Stimulated activated naive CD4-positive, alpha-beta T cell (primary cell): ENCODE data around the gene TRA2A.
"Not testable (repeated sequence)": the region's sequence is repeated elsewhere in the genome, so short reads cannot be mapped to it uniquely, and the experiment has no call there.

ENCODE experiments used
- DNase-seq, 6 experiments: peaks; one replicate each; lab custom pipeline; 2025; lab: John Stamatoyannopoulos, UW

Gene TRA2A

DNA sequence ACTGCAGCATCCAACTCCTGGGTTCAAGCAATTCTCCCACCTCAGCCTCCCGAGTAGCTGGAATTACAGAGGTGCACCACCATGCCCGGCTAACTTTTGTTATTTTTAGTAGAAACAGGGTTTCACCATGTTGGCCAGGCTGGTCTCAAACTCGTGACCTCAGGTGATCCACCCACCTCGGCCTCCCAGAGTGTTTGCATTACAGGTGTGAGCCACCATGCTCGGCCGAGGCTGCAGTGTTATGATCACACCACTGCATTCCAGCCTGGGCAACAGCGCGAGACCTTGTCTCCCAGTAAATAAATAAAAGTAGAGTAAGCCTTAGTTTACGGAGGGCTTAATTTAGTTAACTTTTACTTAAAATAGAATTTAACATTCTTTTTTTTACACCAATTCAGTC, 37.8 kb downstream of the TRA2A start:
- no peak for DNase-seq

- no peak for DNase-seq
Measured at GRCh38 chr7:23491502-23491901, 40.3 kb downstream of the TRA2A start.

GRCh38 chr7:23490357-23491135, 41.2 kb downstream of the TRA2A start:
- peak; percentile 28 to 72 (median 58) for DNase-seq

- DNase-seq = not testable (repeated sequence)
Measured at GRCh38 chr7:23488714-23489113, 43.1 kb downstream of the TRA2A start.

GRCh38 chr7:23487670-23488069, 44.1 kb downstream of the TRA2A start:
- no peak for DNase-seq

DNA sequence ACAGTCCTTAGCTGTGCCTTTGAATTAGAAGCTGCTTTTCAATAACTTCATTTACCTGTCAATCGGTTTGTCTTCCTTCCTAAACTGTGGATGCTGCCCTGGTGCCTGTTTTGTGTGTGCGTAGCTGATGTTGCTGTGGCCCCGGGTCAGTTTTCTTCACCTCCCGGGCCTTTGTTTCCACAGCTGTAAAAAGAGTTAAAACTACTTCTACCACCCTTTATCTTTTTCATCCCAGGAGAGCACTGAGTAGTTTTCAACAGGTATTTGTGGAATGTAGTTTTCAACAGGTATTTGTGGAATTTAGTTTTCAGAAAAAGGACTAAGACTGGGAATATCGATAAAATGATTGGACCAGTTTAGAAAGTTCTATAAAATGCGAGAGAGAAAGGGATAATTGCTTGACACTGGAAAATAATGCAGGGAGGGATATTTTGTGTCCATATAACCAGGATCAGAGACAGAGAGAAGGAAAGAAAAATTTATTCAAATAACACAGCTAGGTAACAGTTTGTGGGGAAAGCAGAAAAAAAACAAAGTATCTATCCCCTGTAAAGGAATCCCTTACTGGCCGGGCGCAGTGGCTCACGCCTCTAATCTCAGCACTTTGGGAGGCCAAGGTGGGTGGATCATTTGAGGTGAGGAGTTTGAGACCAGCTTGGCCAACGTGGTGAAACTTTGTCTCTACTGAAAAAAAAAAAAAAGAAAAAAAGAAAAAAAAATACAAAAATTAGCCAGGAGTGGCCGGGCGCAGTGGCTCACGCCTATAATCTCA, 45.6 kb downstream of the TRA2A start:
- DNase-seq = no peak

GRCh38 chr7:23482686-23483085, 49.1 kb downstream of the TRA2A start:
- no peak for DNase-seq

GRCh38 chr7:23477962-23478866, 53.6 kb downstream of the TRA2A start:
- DNase-seq = no peak

DNA sequence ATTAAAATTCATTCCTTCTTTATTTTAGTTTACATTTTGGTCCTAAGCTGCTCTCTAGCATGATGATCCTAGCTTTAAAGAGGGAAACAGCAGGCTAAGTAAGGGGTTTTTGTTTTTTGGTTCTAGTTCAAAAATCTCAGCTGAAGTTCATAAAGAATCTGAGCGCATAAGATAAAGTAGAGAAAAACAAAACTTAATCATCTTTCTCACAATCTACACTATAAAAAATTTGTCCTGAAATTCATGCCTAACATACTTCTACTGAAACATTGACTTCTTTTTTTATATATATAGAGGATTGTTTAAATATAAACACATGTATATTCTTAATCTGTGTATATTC, 54.7 kb downstream of the TRA2A start:
- DNase-seq = no peak

DNA sequence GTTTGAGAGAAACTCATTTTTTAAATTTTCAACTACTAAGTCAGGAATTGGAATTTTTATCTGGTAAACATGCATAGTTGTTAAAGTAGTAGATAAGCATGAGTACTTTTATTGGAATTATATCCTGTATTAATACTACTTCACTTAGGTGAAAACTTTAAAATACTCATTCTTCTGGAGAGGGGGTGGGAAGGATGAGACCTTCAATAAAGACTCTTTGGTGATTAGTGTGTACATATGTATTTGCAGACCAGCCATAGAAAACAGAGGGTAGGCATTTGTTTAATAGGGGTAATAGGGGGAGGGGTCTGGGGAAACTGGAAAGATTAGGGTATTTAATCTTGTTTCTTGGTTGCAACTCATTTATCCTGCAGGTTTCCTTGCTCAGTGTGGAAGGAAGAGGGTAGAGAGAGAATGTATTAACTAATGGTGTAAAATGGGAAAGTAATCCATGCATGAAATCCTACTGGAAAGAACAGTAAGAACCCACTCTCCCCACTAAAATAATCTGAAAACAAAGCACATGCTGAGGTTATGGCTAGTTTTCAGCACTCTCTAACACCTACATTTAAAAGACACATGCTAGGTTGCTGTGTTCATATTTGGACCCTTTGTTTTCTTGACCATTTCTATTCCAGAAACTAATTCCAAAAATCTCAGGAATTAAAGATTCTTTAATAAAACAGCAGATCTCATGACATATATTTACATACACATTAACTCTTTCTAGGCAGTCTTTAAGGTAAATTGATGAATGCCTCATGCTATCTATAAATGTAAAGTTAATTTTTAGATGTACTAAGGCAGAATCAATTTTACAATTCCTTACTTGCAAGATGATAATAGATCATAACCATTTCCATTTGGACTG, 55.3 kb downstream of the TRA2A start:
- DNase-seq = no peak

DNA sequence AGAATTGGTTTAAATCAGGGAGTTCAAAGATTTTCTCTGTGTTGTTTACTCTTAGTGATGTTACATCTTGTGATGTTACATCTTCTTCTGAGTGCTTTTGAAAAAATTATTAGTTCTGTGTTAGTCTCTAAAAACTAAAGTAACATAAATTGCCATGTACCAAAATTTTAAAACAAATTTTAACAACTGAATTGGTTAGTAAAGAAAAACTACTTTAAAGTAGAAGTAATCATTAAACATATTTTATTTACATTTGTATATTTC, 56.3 kb downstream of the TRA2A start:
- peak in 1 of 6 experiments; percentile 37 for DNase-seq

DNA sequence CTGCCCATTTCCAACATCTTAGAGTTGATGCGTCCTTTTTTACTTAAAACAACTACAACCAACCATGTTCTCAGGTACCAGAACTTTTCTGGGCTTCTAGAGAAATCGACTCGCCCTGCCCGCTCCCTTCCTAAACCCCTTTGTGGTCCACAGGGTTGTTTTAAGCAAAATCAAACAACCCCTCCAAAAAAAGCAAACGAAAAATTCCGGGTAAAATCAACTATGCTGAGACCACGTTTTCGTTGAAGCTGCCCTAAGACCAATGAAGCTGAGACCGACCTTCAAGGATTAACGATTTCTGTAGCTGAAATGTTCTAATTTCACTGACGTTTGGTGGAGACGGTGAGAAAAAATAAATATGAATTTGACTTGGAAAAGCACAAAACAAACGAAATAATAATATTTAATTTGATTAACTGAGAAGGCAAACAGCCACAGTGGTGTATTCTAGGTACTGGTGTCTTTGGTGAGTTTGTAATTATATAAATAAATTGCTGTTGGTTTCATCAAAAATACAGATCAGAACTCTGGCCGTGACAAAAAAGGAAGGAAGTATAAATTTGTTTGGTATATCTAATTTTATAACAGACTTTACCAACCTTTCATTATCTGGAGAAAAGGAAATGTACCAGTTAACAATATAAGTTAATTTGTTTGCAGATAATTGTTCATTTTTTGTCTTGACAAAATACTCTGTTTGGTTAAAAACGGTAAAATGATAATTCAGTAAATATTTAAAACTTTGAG, 56.8 kb downstream of the TRA2A start:
- peak in 2 of 6 experiments; percentile 33 to 51 for DNase-seq

DNA sequence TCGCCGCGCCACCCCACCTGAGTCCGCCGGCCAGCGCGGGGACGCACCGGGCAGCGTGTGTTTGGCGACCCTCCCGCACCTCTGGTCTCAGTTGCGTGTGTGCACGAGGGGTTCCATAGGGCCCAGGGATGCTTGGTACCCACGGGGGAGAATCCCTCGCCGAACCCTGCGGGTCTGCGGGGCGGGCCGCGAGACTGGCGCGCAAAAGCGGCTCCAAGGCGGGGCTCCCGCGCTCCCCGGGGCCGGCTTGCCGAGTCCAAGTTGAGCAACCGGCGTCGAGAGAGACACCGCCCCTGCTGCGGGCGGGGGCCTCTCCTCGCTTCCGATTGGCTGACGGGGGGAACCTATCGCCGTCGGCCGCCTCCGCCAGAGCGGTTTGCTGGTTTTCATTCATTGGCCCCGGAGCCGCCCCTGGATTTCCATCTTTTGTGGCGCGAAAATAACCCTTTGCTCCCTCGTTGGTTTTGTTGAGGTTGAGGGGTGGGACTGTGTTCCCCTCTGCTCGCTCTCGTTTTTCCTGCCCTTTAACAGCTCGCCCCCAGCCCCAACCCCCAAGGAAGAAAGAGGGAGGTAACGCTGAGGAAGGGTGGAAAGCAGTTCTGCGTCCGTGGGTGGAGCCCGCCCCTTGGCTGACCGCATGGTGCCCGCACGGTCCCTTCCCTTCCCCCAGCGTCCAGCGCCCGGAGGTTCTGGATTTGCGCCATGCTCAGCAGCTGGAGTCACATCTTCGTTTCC, 57.5 kb downstream of the TRA2A start:
- peak in 3 of 6 experiments; percentile 14 to 30 (median 27) for DNase-seq

GRCh38 chr7:23473844-23474093, 58.0 kb downstream of the TRA2A start:
- DNase-seq = no peak

DNA sequence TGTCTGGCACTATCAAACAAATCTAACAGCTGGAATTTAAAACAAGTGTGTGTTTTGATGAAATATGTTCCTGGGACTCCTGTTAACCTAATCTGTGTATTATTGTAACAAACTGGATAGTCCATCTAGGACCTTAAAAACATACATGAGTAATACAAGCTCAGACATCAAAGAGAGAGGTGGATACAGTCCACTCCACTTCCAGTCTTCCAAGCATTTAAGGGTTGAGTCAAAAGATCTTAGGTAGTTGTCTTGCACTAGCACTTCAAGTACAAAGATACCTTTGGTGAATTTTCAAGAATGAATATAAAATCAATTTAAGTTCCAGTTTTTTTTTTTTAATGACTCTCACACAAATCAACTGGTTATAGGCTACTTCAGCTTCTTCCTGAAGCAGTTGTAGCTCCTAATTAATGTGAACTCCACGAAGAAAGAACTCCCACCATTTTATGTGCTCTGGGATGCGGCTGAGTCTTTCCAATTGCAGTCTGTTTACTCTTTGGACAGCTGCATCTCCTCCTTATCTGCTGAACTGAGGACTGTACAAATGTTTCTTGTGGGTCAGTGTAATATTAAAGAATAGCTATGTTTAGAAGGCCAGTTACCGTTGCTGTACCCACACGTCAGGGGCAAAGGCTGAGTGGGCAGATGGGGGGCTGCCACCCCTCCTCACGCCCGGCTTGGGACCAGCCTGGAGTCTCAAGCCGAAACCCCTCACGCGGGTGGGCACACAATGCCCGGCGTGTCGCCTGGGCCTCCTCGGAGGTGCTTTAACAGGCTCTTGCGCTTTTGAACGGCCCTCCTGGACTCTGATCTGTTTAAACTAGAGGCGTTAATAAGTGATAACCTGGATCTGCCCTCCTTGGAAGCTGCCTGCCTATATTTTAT, 58.6 kb downstream of the TRA2A start:
- DNase-seq = no peak

DNA sequence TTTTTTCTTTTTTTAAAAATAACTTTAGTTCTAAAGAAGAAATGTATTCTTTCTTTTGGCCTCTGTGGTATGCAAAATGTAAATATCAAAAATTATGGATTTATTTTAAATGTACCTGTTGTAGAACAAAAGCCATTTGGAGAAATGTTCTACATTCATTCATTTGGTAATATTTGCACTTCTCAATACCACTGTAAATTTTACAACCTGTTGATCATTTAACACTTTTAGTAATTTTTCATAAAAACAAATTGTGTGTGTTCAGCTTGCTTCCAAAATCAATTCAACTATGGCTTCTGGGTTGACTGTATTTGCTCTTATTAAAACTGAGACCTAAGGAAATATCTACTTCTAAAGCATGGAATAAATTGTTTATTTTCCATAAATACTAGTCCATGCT, 59.2 kb downstream of the TRA2A start:
- DNase-seq = no peak

GRCh38 chr7:23472046-23472445, 59.7 kb downstream of the TRA2A start:
- DNase-seq = peak in 1 of 6 experiments; percentile 22

GRCh38 chr7:23471106-23471859, 60.5 kb downstream of the TRA2A start:
- DNase-seq = peak in 2 of 6 experiments; percentile 23 to 27
